ENCODE data around the gene C9orf57. TPM values are rescaled to one million over a fixed set of nuclear protein-coding genes. Genes with fewer than 3 reads are reported as not detected.

The C9orf57 gene
- total and polyA plus RNA-seq, 9 of the 15 experiments (the other 6 are each of a cell fraction or from before 2014, with no cell fraction given): not detected

- FAIRE-seq (no peak), ATAC-seq (no peak), DNase-seq (ENCODE audit: extremely low read depth in 1 of 4, low spot score in 3 of 4) (no peak)
- in situ Hi-C loops (cut with MboI): no loop called here
- no peaks in the 10 kb centered on the region for H3K9me1 ChIP-seq (ENCODE audit: control insufficient read depth, insufficient read depth, low read length)
- H3K9ac ChIP-seq (ENCODE audit: insufficient read depth in 1 of 2, low read depth in 2 of 2, low read length in 2 of 2): no peak overlapping the region
- no peak overlapping the region for H2AFZ ChIP-seq (ENCODE audit: low read depth, low read length)
- no peaks in the 10 kb centered on the region for H3K9me3 ChIP-seq (replicated peaks; ENCODE audit: control insufficient read depth, insufficient read depth, low read depth, low read length)
- TF ChIP-seq RBM17 (IDR thresholded peaks at IDR 0.05; ENCODE audit: borderline replicate concordance, low read depth, low read length) (no peak), HMG20B (CRISPR knock-in tag; IDR thresholded peaks at IDR 0.05) (no peak), ZBTB1 (CRISPR knock-in tag; IDR thresholded peaks at IDR 0.05; ENCODE audit: borderline replicate concordance, low read depth) (no peak), SIRT6 (IDR thresholded peaks at IDR 0.05; ENCODE audit: low read depth, low read length) (no peak), ZNF589 (CRISPR knock-in tag; IDR thresholded peaks at IDR 0.05; ENCODE audit: low read depth) (no peak), NCOA1 (IDR thresholded peaks at IDR 0.05; ENCODE audit: low read depth) (no peak), CBX1 (IDR thresholded peaks at IDR 0.05; ENCODE audit: low read depth) (no peak), KLF16 (IDR thresholded peaks at IDR 0.05) (no peak), BHLHE40 (IDR thresholded peaks at IDR 0.05; ENCODE audit: low read length) (no peak), CREB1 (IDR thresholded peaks at IDR 0.05) (no peak), CREB1 (CRISPR knock-in tag; IDR thresholded peaks at IDR 0.05) (no peak), CSDE1 (IDR thresholded peaks at IDR 0.05) (no peak), POLR3G (IDR thresholded peaks at IDR 0.05; ENCODE audit: extremely low read depth, insufficient read length, insufficient replicate concordance) (no peak), CBFA2T2 (conservative IDR thresholded peaks at IDR 0.05) (no peak), KDM2B (CRISPR knock-in tag; IDR thresholded peaks at IDR 0.05) (no peak), BMI1 (IDR thresholded peaks at IDR 0.05; ENCODE audit: low read length) (no peak), COPS2 (conservative IDR thresholded peaks at IDR 0.05) (no peak), ZNF583 (CRISPR knock-in tag; IDR thresholded peaks at IDR 0.05) (no peak)
- TF ChIP-seq, protein P1, sequence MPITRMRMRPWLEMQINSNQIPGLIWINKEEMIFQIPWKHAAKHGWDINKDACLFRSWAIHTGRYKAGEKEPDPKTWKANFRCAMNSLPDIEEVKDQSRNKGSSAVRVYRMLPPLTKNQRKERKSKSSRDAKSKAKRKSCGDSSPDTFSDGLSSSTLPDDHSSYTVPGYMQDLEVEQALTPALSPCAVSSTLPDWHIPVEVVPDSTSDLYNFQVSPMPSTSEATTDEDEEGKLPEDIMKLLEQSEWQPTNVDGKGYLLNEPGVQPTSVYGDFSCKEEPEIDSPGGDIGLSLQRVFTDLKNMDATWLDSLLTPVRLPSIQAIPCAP (CRISPR knock-in tag; IDR thresholded peaks at IDR 0.05; ENCODE audit: borderline replicate concordance): no peak
- TF ChIP-seq, protein P2, sequence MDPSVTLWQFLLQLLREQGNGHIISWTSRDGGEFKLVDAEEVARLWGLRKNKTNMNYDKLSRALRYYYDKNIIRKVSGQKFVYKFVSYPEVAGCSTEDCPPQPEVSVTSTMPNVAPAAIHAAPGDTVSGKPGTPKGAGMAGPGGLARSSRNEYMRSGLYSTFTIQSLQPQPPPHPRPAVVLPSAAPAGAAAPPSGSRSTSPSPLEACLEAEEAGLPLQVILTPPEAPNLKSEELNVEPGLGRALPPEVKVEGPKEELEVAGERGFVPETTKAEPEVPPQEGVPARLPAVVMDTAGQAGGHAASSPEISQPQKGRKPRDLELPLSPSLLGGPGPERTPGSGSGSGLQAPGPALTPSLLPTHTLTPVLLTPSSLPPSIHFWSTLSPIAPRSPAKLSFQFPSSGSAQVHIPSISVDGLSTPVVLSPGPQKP (CRISPR knock-in tag; IDR thresholded peaks at IDR 0.05): no peak
- H3K27me3 ChIP-seq (ENCODE audit: control insufficient read depth in 2 of 2, insufficient read depth in 2 of 2, low read length in 2 of 2): peaks cover 0 to 3% of the 10 kb centered on the region in 2 experiments; a peak in 1 of 5 replicates
- H3K36me3 ChIP-seq (ENCODE audit: control insufficient read depth, insufficient read depth, low read length): no peaks in the 10 kb centered on the region
- POLR2A ChIA-PET: interaction anchor here (1.1 kb wide), 1 partner anchor 230 kb away, joined by 3 read pairs; no protein-coding TSS in a partner anchor
- WGBS (ENCODE audit: insufficient coverage, low coverage, missing lambda C conversion rate): 6% methylated on average over 7 of the region's 7 CpGs
- H3K4me1 ChIP-seq (replicated peaks in 1 of 2; ENCODE audit: control insufficient read depth in 2 of 2, insufficient read depth in 2 of 2, low read length in 2 of 2): no peaks in the 10 kb centered on the region
- no peaks in the 10 kb centered on the region for H4K20me1 ChIP-seq (replicated peaks; ENCODE audit: control insufficient read depth, insufficient read depth, low read length)
- H3K4me3 ChIP-seq: no peak overlapping the region
- intact Hi-C loops (cut with micrococcal nuclease): no loop called here
- H3K79me2 ChIP-seq (ENCODE audit: control insufficient read depth, insufficient read depth, low read length): no peaks in the 10 kb centered on the region
- no peak overlapping the region for H3K27ac ChIP-seq (ENCODE audit: extremely low read depth, low read depth, low read length)
- H3K4me2 ChIP-seq (ENCODE audit: insufficient read depth, low read length): no peak overlapping the region
- no TSS peak for BruUV-seq (replicated peaks)
- CTCF ChIA-PET (ENCODE audit: low intra/inter-chr PET ratio): no interaction called here
Measured at GRCh38 chr9:72065076-72065475, 4.7 kb upstream of the C9orf57 start.

Data from K562 (cell line).